GM19099 (cell line): ENCODE measurements around the gene NTRK2.

Experiments used
- POLR2A ChIP-seq: IDR thresholded peaks from 3 replicates; pipeline ENCODE4 v1.6.1; 2011; ENCODE audit warnings: low read depth; ENCODE audit not compliant: insufficient read length; ENCODE audit errors: extremely low read depth

The NTRK2 gene

DNA sequence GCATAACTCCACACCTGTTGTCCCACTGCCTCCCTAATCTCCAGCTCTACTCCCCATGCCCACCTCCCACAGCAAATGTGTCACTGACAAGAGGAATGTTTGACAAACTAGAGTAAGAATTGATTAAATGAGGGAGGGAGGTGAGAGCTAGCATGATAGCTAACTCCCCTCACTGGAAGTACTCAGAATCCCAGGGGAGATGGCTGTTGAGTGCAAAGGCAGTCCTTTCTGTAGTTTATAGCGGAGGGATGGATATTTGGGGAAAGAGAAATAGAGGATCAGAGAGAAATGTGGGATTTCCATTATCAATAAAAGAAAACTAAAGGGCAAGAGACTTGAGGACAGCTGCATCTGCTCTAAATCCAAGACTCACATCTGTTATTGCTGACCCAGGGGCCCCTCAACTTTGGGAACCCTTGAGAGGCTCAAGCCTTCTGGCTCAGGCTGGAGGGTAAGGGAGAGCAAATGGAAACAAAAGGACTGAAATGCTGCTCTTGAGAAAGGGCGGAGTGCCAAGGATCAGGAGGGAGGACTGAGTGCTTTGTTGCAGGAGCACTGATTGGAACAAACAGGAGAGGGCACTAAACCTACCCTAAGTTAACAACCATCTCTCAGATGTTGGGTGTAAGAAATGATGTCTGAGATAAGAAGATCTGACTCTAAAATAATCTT is 372.1 kb downstream of the NTRK2 start:
- no peak for TF ChIP-seq POLR2A

GRCh38 chr9:85042981-85043647 is 373.6 kb downstream of the NTRK2 start:
- TF ChIP-seq POLR2A = no peak

DNA sequence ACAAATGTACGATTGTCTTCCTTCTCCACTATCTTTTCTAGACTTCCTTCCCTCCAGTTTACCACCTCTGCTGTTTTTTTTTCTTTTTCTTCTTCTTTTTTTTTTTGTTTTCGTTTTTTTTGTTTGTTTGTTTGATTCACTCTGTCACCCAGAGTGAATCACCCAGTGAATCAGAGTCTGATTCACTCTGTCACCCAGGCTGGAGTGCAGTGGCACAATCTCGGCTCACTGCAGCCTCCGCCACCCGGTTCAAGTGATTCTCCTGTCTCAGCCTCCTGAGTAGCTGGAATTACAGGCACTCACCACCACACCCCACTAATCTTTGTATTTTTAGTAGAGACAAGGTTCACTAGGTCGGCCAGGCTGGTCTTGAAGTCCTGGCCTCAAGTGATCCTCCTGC is 375.7 kb downstream of the NTRK2 start:
- TF ChIP-seq POLR2A = no peak

- TF ChIP-seq POLR2A = no peak
These were observed 376.9 kb downstream of the NTRK2 start for GRCh38 chr9:85046475-85046874.

DNA sequence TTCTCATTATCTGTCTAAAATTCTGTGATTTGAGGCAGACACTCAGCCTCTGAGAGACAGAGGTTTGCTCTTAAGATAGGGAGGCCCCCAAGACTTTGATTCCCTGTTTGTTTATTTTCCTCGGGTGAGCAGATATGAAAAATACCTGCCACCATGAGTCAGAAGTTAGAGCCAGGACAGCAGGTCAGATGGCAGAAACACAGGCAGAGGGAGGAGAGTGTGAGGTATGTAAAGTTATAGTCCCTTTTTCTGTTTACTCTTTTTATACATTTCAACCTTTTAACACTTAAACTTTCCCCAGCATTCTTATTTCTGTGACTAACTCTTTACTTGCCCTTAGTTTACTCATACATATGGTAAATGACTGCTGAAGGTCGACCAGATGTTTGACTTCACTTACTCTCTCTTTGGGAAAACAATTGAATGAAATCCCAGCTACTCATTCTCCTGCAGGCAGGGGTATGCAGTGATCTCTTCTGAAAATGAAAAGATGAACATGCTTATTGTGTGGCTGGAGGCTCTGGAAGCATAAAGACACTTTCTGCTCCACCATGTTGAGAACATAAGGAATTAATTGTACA is 383.8 kb downstream of the NTRK2 start:
- TF ChIP-seq POLR2A = no peak

- no peak for TF ChIP-seq POLR2A
These were observed 384.5 kb downstream of the NTRK2 start for GRCh38 chr9:85054017-85054416.

DNA sequence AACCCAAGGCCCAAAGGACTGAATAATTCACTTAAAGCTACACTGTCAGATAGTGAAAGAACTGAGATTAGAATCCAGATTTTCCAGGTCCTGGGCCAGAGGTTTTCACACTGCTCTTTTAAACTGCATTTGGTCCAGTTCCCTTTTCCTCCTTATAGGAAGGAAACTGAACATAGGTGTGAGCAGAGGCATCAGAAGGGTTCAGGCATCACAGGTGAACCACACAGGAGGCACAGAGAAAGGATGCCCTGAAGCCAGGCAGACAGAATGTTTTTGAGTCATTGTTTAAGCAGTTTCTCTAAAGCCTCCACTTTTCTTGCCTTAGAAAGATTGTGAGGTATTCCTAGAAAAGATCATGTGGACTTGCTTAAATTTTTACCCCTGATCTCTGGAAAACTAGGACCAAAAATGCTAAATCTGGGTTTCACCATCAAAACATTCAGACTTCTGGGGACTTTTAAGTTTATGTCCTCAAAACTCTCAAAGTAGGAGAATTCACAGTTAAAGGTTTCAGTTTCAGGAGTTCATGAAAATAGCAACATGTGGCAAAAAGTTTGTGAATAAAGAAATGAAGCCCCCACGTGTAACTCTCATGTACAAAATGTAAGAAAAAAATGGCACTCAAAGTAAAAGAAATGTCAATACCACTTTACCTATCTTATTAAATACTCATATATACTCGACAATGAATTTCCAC is 386.1 kb downstream of the NTRK2 start:
- TF ChIP-seq POLR2A = no peak

DNA sequence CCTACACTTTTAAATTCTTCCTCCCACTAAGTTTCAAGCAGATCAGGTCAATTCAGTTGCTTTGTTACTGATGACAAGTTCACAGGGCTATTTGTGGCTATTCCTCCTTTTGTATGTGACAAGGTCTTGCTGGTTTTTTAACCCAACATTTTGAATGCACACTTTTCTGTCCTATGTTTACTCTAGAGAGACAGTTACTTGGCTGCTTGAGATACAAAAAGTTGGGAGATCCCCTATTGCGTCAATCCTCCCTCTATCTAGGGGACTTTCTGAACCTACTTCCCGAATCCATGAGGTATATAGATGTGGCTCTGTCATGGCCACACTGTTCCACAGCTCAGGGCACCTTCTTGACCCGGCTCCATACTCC is 386.7 kb downstream of the NTRK2 start:
- TF ChIP-seq POLR2A = no peak

DNA sequence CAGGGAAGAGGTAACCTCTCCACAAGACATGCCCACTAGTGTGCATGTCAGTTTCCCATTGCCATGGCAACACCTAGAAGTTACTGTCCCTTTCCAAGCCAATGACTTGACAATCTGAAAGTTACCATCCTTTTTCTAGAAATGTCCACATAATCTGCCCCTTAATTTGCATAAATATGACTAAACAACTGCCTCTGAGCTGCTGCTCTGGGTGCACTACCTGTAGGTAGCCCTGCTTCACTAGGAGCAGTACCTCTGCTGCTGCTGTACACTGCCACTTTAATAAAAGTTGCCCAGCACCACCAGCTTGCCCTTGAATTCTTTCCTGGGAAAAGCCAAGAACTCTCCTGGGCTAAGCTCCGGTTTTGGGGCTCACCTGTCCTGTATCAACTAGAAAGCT is 392.4 kb downstream of the NTRK2 start:
- TF ChIP-seq POLR2A = no peak

DNA sequence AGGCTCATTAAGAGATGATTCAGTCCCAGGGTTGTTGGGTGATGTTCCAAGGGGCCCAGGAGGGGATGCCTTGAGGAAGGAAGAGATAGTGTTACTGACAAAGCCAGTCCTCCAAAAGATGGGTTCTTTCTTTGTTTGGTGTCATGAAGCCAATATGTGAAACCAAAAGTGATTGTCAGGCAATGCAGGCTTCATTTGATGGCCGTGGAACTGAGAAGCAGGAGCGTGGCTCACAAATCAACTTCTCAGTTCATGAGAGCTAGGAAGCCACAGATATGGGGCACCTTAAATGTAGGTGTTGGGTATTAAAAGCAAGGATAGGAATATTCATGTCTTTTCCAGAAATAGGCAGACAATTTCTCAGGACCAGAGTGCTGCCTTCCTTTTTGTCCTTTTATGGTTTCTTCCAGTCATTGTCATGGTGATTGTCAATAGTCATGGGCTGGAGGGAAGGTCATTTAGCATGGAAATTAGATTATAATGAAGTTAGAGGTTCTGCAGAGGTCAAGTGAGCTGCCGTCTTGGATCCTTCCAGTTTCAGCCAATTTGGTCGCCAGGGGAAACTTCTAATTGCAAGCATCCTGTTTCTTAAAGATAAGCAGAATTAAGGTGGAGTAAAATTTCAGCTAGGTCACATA is 393.0 kb downstream of the NTRK2 start:
- TF ChIP-seq POLR2A = no peak

- no peak for TF ChIP-seq POLR2A
These were observed 395.4 kb downstream of the NTRK2 start for GRCh38 chr9:85064811-85065371.

DNA sequence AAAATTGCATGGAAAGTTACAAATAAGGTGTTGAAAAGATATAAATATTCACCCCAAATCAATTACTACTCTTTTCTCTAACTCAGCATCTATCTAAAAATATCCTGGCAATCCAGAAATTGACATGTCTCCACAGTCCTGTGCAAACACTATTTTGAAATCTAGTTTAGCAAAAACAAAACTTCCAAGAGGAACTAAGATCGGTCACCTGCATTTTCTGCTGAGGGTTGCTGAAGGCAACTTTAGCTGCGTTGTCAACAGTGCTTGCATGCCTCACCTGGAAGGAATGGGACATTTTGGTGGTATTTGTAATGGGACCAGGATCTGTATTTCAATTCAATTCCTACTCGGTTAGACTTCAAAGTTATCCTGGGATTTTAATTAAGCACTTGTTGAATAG is 398.3 kb downstream of the NTRK2 start:
- TF ChIP-seq POLR2A = no peak
